GM18519 (cell line): ENCODE results near the gene SYNJ2.

ENCODE experiments used
- ATAC-seq: cut with Tn5 transposase; IDR thresholded peaks from one replicate; pipeline ENCODE4 v1.9.1; 2021; ENCODE audit warnings: mild to moderate bottlenecking, moderate library complexity; ENCODE audit not compliant: unreplicated experiment, low FRiP score

Gene SYNJ2

GRCh38 chr6:158109748-158110147 lies 128.1 kb downstream of the SYNJ2 start:
- no peak for ATAC-seq

GRCh38 chr6:158110986-158111385 lies 129.3 kb downstream of the SYNJ2 start:
- no peak for ATAC-seq

DNA sequence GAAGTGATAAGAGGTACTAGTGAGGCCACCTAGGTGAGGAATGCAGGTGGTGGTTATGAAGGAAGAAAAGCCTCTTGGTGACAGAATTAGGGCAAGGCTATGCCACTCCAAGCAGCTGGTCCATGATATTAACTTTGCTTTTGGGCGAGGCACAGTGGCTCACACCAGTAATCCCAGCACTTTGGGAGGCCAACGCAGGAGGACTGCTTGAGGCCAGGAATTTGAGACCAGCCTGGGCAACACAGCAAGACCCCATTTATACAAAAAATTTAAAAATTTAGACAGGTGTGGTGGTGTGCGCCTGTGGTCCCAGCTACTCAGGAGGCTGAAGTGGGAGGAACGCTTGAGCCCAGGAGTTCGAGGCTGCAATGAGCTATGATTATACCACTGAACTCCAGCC lies 130.3 kb downstream of the SYNJ2 start:
- no peak for ATAC-seq

DNA sequence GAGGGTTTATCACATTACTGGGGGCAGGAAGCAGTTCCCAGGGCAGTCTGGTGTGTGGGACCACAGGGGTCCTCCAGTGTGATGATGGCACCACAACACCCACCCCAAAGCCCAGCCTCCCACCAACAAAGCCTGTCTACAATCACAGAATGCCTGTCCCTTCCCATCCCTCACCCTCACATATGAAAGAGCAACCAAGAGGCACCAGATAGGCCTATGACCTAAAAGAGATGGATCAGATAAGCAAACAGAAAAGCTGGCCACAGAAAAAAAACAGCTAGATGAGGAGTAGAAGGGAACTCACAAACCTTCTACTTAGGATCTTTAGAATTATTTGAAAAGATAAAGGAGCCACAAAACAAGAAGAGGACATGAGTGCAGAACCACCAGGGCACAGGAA lies 132.1 kb downstream of the SYNJ2 start:
- no peak for ATAC-seq

GRCh38 chr6:158115102-158115501 lies 133.4 kb downstream of the SYNJ2 start:
- no peak for ATAC-seq

- no peak for ATAC-seq
Measured at GRCh38 chr6:158115508-158115907, 133.8 kb downstream of the SYNJ2 start.

GRCh38 chr6:158118886-158119285 lies 137.2 kb downstream of the SYNJ2 start:
- no peak for ATAC-seq

DNA sequence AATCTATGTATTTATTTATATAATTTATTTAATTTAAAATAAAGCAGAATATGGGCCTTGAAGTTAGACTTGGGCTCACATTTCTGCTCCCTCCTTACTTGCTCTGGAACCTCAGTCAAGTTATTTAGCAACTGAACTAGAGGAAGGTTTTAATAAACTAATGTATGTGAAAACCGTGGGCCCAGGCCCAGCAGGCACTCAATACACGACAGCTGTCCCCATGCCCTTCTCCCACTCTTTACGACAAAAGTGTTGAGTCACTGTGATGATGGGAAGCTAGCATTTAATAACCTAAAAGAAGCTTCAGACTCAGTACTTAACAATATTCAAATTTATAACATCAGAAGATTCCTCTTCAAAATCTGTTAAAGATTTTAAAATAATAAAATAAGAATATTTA lies 139.7 kb downstream of the SYNJ2 start:
- ATAC-seq, result no peak

DNA sequence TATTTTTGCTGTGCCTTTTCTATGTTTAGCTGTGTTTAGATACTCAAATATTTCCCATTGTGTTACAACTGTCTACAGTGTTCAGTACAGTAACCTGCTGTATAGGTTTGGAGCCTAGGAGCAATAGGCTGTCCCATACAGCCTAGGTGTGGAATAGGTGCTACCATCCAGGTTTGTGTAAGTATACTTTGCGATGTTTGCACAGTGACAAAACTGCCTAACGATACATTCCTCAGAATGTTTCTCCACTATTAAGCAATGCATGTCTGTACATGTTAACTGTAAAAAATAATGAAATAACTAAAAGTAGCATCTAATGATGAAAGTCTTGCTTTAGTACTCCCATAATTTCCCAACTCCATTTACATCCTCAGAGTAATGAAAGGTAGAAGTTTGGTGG lies 140.4 kb downstream of the SYNJ2 start:
- no peak for ATAC-seq

GRCh38 chr6:158124288-158124687 lies 142.6 kb downstream of the SYNJ2 start:
- ATAC-seq, result no peak

DNA sequence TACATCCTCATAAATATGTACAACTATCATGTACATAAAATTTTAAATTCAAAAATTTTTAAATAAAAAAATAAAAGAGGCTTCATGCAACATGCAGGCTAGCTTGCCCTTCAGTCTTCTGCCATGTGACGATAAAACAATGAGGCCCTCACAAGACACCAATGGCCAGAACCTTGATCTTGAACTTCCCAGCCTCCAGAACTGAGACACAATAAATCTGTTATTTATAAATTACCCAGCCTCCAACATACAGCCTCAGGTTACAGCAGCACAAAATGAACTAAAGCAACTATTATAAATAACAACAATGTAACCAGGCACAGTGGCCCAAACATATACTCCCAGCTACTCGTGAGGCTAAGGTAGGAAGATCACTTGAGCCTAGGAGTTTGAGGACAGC lies 143.6 kb downstream of the SYNJ2 start:
- ATAC-seq, result no peak

GRCh38 chr6:158131926-158132325 lies 150.3 kb downstream of the SYNJ2 start:
- no peak for ATAC-seq

DNA sequence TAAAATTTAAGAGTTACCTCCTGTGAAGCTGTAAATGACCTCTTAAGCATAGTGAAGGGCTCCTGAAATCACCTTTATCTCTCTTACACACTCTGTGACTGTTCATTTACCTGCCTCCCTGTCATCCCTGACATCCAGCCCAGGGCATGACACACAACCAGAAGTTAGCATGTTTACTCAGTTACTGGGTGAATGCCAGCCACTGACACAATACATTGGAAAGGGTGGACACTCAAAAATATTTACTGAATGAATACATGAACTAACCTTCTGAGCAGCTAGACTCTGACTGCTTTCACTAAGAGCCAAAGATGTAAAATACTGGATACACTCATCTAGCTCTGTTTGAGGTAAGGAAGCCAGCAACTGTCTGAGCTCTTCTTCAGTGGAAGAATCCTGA lies 161.1 kb downstream of the SYNJ2 start:
- ATAC-seq, result no peak

- ATAC-seq, result no peak
Measured at GRCh38 chr6:158143700-158144099, 162.0 kb downstream of the SYNJ2 start.
